ENCODE data around the gene CMSS1.
A peak's percentile ranks its signal among the peaks of the same experiment; 100 is the strongest.

Gene CMSS1

DNA sequence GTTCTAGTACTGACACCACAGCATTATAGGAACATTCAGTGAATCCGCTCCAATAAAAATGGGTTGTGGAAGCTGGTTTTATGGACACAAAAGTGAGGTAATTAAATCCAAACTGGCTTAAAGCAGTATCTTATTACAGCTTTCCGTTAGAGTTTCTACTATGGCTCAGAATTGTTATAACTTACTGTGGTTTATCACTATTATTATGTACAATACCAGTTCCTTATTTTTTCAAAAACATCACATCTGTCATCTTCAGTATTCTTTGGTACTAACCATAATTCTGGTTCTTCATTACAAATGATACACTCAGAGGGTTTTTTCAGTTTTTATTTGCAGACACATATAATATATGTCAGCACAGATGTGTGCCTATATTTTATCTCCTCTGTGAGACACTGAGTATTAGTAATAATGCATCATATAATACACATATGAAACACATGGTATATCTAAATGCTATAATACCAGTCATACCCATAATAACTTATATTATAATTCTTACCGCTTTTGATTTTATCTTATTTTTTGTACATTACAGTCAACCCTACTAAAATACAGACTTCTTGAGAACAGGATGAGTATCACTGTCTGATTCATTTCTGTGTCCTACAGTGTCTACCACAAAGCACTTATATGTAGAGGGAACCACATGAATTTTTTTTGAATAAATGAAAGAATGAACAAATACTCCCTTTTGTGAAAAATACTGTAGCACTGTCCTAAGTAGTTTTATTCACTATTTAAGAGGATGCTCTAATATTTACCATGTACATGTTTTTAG lies 39.0 kb downstream of the CMSS1 start:
- no peak for DNase-seq

- no peak for DNase-seq
Measured at GRCh38 chr3:99857278-99857677, 39.6 kb downstream of the CMSS1 start.

DNA sequence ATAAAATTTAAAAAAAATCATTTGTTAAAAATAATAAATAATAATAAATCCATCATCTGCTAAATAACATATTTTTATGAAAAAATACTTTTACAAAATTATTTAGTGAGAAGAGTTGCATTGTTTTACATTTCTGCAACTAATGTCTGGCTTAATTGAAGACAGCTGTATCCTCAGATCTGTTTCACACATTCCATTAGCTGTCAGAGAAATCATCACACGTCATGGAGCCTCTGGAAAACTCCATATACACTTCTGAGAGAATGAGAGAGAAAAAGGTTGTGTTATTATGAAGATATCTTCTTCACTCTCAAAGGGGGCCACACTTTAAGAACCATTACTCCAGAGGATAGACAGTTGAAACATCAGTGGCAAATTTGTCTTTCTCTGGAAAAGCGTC lies 40.8 kb downstream of the CMSS1 start:
- DNase-seq: no peak

- no peak for DNase-seq
Measured at GRCh38 chr3:99859825-99860224, 42.2 kb downstream of the CMSS1 start.

DNA sequence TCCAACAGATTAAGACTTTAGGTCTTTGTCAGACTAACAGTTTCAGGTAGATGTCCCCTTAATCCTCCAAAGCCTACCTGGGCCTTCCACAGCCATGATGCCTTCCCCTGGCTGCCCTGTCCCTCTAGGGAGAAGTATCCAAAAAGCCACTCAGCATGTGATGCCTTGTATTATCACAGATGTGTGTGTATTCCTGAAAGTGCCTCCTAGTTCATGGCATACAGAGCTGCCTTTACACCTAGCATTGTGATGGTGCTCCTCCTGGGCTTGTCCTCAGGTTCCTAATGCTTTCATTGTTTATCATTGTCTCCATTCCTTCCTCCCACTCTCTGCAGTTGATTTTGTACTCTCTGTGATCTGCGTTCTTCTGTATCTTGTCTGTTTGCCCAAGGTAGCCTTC lies 43.6 kb downstream of the CMSS1 start:
- no peak for DNase-seq

DNA sequence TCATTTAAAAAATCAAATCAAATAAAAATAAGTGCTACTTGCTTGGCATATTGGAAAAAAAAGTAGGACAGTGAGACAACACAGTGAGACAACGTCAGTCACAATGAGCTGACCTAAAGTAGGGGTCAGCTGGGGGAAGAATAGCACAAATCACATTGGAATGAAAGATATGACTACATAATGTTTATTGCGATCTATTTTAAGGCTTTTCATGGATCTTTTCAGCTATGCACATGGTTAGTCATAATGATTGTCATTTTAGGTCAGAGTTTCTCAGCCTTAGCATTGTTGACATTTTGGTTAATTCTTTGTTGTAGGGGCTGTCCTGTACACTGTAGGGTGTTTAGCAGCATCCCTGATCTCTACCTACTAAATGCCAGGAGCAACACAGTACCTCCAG lies 44.5 kb downstream of the CMSS1 start:
- no peak for DNase-seq

DNA sequence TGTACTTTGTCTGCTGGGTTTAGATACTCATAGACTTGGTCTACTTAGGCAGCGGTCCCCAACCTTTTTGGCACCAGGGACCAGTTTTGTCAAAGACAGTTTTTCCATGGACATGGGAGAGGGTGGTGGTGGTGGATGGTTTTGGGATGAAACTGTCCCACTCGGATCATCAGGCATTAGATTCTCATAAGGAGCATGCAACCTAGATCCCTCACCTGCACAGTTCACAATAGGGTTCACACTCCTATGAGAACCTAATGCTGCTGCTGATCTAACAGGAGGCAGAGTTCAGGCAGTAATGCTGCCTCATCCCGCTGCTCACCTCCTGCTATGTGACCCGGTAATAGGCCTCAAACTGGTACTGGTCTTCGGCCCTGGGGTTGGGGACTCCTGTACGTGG lies 45.3 kb downstream of the CMSS1 start:
- no peak for DNase-seq

GRCh38 chr3:99863588-99863987 lies 45.9 kb downstream of the CMSS1 start:
- no peak for DNase-seq

DNA sequence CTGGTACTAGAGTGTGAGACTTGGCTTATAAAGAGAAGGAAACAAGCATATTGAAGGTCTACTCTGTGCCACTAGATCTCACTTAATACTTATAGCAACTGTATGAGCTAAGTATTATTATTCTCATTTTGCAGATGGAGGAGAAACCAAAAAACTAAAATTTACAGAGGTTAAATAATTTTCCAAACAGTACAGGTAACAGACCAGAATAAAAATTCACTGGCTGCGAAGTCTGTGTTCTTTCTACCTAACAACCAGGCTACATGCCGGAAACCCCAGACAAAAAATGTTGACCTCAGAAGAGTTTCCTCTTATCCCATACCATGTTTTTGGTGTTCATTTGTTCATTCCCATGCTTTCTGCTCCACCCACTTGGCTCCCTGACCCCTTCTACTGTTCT lies 46.6 kb downstream of the CMSS1 start:
- no peak for DNase-seq

DNA sequence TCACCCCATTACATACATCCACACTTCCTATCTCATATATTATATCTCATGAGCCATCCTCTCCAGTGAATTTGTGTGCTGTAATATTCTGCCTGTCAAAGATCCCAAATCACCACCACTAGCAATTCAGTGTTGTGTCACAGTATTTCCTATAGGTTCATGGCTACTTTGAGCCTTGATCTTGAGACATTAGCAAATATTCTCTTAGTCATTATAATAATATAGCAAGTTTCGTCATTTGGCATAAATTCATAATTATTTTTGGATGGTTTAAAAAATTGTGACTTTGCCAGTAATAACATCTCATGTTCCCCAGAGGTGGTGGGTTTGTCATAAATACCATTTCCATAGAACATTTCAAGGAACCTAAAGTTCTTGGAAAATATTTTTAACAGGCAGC lies 47.7 kb downstream of the CMSS1 start:
- DNase-seq: no peak

GRCh38 chr3:99866261-99866761 lies 48.6 kb downstream of the CMSS1 start:
- DNase-seq: no peak

GRCh38 chr3:99867594-99868310 lies 50.1 kb downstream of the CMSS1 start:
- no peak for DNase-seq

GRCh38 chr3:99868311-99868646 lies 50.6 kb downstream of the CMSS1 start:
- no peak for DNase-seq

- DNase-seq: no peak
Measured at GRCh38 chr3:99869621-99870020, 52.0 kb downstream of the CMSS1 start.

DNA sequence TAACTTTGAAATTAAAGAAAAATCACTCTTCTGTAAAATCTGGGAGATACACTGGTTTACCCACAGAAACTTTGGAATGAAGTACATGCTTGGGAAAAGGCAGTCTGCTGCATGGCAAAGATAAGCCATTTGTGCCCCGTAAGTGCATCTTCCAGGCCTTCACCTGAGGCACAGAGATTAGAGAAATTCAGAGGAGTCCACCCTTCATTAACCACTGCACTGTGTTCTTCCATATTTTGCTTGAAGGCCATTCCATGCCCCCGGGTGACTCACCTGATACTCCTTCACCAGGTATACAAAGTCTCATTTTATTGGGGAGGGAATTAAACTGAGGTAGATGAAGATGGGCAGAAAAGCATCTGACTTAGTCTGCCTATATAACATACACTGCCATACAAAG lies 53.0 kb downstream of the CMSS1 start:
- DNase-seq: no peak

- DNase-seq: no peak
Measured at GRCh38 chr3:99871231-99872045, 53.8 kb downstream of the CMSS1 start.

DNA sequence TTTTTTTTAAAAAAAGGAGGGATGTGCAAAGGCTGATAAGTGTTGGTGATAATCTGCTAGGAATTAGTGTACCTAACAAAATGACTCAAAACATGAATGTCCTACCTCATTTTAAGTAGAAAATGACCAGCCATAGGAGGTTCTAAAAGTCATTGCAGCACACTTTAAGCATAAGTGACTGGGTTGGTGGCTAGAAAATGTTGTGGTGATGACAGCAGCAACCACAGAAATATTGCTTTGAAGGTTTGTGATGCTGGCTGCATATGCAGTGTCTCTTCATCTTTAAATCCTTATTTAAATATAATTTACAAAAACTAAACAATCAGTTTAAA lies 55.2 kb downstream of the CMSS1 start:
- DNase-seq: no peak

GRCh38 chr3:99873269-99874102 lies 55.8 kb downstream of the CMSS1 start:
- DNase-seq: no peak

- DNase-seq: no peak
Measured at GRCh38 chr3:99874237-99875002, 56.8 kb downstream of the CMSS1 start.

DNA sequence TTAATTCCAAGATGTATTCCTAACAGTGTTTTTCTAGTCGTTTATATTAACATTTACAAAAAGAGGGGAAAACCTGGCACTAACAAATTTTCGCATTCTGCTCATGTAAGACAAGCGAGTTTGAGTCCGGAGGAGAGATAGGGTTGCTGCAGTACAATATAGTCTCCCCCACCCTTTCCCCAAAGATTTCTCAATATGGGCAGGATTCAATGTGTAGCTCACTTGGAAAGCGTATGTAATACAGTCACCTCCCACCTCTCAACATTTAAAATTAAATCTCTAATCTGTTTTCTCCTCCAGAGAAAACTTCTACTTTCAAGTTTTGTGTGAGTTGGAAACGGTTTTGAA lies 57.9 kb downstream of the CMSS1 start:
- no peak for DNase-seq

DNA sequence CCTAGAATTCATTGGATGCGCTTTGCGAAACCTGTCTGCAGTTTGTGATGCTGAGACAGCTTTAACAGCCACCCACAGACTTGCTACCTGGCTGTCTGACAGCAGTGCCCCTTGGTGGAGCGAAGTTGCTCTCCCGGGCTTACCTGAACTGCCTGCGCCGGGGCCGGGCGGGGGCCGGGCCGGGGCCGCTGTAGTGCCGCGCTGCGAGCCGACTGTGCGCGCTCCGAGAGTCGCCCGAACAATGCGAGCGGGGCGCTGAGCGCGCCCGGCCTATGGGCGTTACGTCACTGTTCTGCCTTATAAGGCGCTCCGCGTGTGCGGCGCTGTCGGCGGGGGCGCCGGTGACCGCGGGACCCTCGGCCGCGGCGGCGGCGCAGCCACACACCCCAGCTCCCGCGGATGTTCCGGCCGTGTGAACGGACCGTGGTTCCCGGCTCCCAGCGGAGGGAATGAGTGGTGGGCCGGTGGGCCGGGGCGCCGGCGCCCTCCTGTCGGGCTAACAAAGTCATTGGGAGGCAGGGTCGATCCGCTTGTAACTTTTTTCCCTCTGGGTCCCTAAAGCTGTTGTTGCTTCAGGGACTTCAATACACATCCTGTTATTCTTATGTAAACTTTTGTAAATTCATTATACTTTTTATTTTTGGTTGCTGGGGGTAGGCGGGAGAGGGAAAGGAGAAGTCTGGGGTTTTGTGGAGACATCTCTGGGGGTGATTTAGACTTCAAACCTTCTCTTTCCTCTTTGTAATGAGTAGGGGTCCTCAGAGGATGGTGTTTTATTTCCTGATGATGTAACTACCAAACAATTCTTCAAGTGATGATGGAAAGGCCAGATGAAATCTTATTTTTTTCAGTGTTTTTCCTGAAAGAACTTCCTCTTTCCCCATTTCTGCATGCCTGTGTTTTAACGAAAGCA lies 58.5 kb downstream of the CMSS1 start:
- peak; percentile 55 for DNase-seq
